Parathyroid adenoma (tissue), 2 donors: ENCODE results near the gene COL4A1.
A peak's percentile ranks its signal among the peaks of the same experiment; 100 is the strongest.

Experiments used
- H2AFZ ChIP-seq: fragments of 300-600 bp; sonication (generic); one replicate; pipeline ENCODE4 v1.7.0; 2017; ENCODE audit warnings: antibody characterized with exemption, mild to moderate bottlenecking
- H3K27ac ChIP-seq: fragments of 300-600 bp; sonication (generic); one replicate; pipeline ENCODE4 v1.7.0; 2017
- H3K27me3 ChIP-seq: fragments of 300-600 bp; sonication (generic); one replicate; pipeline ENCODE4 v1.7.0; 2017; ENCODE audit warnings: low read length; ENCODE audit not compliant: control insufficient read depth, insufficient read depth
- H3K36me3 ChIP-seq: fragments of 300-600 bp; sonication (generic); one replicate; pipeline ENCODE4 v1.7.0; 2017; ENCODE audit warnings: low read length; ENCODE audit not compliant: control insufficient read depth, insufficient read depth
- H3K4me1 ChIP-seq: fragments of 300-600 bp; sonication (generic); one replicate; pipeline ENCODE4 v1.7.0; 2017; ENCODE audit warnings: control low read depth
- H3K4me2 ChIP-seq: fragments of 300-600 bp; sonication (generic); one replicate; pipeline ENCODE4 v1.7.0; 2017; ENCODE audit warnings: low read length
- H3K4me3 ChIP-seq: fragments of 300-600 bp; sonication (generic); one replicate; pipeline ENCODE4 v1.7.0; 2017; ENCODE audit warnings: low read depth, low read length
- H3K79me2 ChIP-seq: fragments of 300-600 bp; sonication (generic); one replicate; pipeline ENCODE4 v1.7.0; 2017; ENCODE audit warnings: control low read depth
- H3K9ac ChIP-seq: fragments of 300-600 bp; sonication (generic); one replicate; pipeline ENCODE4 v1.7.0; 2017; ENCODE audit warnings: mild to moderate bottlenecking
- H3K9me3 ChIP-seq: fragments of 300-600 bp; sonication (generic); one replicate; pipeline ENCODE4 v1.7.0; 2017; ENCODE audit warnings: low read length; ENCODE audit not compliant: control insufficient read depth
- TF ChIP-seq, protein P1 (sequence below): fragments of 300-600 bp; sonication (generic); IDR thresholded peaks from one replicate; pipeline ENCODE4 v1.7.0; 2017; ENCODE audit warnings: antibody characterized with exemption, mild to moderate bottlenecking
- donor health status: primary hyperparathyroidism.

COL4A1 gene

DNA sequence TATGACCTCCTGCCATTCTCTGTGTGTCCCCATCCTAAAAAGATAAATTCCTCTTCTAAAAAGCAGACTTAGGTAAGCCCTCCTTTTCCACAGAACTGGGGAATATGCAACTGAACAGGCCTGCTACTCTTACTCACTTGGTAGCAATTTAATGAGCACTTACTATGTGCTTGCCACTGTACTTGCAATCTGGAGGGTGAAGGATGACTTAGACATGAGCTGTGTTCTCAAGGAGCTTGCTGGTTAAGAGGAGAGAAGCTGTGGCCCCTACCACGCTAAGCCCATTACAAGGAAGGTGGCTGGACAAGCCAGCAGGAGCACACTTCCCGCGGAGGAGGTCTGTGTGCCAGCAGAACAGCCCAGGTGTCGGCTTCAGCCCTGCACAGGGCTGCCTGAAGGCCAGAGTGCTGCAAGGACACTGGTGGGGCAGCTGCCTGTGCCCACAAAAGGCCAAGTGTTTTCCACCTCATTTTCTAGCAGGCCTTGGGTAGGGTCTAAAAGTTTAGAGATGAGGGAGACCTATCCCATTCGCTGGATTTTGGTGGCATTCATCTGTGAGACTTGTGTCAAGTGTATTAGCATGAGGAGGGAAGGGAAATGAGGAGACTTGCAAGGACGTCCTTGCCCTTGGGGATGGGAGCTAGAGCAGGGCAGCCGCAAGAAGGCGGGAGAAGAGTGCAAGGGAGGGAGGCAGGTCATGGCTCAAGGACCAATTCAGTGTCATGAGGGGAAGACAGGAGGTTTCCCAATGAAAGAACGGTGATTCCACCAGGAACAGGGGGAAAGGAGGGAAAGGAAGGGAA lies 52.0 kb downstream of the COL4A1 start:
- Histone ChIP-seq H3K4me1 (no peaks in the 10 kb centered on the region), H3K27me3 (no peaks in the 10 kb centered on the region), H3K4me3 (no peak overlapping the region), H3K79me2 (no peaks in the 10 kb centered on the region), H3K27ac (peak overlapping the region; percentile 32), H3K9ac (no peak overlapping the region), H2AFZ (no peak overlapping the region), H3K36me3 (no peaks in the 10 kb centered on the region), H3K4me2 (no peak overlapping the region), H3K9me3 (no peaks in the 10 kb centered on the region)
- TF ChIP-seq, protein P1, sequence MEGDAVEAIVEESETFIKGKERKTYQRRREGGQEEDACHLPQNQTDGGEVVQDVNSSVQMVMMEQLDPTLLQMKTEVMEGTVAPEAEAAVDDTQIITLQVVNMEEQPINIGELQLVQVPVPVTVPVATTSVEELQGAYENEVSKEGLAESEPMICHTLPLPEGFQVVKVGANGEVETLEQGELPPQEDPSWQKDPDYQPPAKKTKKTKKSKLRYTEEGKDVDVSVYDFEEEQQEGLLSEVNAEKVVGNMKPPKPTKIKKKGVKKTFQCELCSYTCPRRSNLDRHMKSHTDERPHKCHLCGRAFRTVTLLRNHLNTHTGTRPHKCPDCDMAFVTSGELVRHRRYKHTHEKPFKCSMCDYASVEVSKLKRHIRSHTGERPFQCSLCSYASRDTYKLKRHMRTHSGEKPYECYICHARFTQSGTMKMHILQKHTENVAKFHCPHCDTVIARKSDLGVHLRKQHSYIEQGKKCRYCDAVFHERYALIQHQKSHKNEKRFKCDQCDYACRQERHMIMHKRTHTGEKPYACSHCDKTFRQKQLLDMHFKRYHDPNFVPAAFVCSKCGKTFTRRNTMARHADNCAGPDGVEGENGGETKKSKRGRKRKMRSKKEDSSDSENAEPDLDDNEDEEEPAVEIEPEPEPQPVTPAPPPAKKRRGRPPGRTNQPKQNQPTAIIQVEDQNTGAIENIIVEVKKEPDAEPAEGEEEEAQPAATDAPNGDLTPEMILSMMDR, result no peak

DNA sequence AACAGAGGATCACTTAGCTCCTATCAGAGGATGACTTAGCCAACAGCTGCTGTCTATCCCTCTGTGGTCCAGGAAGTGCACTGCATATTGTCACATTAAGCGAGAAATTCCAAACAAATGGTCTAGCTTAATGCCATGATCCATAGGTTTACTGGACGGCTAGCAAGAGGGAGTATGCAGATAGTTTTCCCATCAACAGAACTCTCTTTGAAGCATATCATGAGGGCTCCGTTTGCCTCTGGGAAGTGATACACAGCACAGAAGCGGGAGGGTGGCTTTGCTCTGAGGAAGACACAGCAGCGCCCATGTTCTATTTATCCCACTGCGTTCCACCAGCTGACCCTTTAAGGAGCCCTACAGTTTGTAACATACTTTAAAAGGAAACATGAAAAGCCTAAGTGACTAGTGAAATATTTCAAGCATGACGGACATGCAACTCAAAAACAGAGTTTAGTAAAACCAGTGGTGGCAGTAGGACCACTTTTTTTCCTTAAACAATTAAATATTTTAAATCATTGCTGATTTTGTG lies 52.7 kb downstream of the COL4A1 start:
- Histone ChIP-seq H3K4me1 (no peaks in the 10 kb centered on the region), H3K9me3 (no peaks in the 10 kb centered on the region), H3K4me2 (no peak overlapping the region), H3K4me3 (no peak overlapping the region), H3K27me3 (no peaks in the 10 kb centered on the region), H3K79me2 (no peaks in the 10 kb centered on the region), H3K36me3 (no peaks in the 10 kb centered on the region), H3K27ac (no peak overlapping the region), H3K9ac (no peak overlapping the region), H2AFZ (no peak overlapping the region)
- TF ChIP-seq, protein P1, result no peak

DNA sequence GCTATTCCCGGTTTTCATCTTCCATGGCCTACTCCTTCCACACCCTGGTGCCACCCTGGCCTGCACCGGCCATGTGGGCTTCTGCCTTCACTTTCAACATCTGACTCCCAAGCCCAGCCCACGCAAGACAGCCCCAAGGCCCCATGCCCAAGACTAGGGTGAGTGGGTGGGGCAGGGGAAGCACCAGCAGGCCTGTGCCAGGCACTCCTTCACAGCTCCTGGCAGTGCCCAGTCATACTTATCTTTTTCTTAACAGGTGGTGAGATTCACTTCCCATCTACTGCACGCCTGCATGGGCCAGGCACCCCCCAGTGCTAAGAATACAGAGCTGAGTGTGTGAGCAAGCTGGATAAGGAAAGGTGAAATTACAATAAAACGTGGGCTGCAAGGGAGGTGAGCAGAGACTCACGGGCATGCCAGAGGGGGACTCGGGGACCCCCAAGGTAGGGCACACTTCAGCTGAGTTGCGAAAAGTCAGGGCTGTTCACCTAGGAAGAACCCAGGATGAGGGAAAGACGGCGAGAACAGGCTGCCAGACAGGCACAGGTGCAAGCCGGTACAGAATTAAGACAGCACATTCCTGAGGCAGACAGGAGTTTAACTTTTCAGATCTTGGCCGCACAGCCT lies 55.7 kb downstream of the COL4A1 start:
- H3K9me3 ChIP-seq, result no peaks in the 10 kb centered on the region
- no peaks in the 10 kb centered on the region for H3K79me2 ChIP-seq
- TF ChIP-seq, protein P1, result no peak
- no peaks in the 10 kb centered on the region for H3K36me3 ChIP-seq
- H3K9ac ChIP-seq, result no peak overlapping the region
- no peaks in the 10 kb centered on the region for H3K27me3 ChIP-seq
- H3K4me1 ChIP-seq, result no peaks in the 10 kb centered on the region
- no peak overlapping the region for H3K4me3 ChIP-seq
- H3K27ac ChIP-seq, result peak overlapping the region; percentile 53
- H2AFZ ChIP-seq, result no peak overlapping the region
- H3K4me2 ChIP-seq, result no peak overlapping the region

DNA sequence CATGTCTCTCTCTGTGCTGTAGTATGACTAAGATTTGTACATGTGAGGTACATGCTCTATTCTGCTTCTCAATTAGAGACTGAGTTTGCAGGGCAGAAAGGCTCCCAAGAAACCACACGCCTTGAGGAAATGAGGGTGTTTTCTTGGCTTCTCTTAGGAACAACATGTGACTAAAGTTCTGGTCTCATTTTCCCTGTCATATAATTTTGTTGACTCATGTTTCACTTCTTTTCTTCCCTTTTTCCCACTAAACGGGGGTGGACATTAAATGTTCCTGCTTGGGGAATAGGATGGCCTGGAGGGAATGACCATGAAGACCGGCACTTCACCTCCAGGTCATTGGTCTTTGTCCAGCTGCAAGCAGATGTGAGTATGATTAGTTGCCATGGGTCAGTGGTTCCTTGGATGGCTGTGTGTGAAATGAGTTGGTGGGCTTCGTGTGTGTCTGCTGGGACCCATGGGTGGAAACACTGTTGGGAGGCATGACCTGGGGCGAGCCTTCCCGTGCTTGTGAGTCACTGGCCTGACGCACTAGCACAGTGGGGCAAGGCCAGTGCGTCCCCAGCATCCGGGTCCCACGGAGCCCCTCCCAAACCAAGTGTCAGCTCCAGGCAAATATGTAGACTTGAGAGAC lies 56.6 kb downstream of the COL4A1 start:
- TF ChIP-seq, protein P1, result no peak
- no peaks in the 10 kb centered on the region for H3K36me3 ChIP-seq
- no peak overlapping the region for H2AFZ ChIP-seq
- no peaks in the 10 kb centered on the region for H3K79me2 ChIP-seq
- H3K9me3 ChIP-seq, result no peaks in the 10 kb centered on the region
- no peak overlapping the region for H3K4me3 ChIP-seq
- no peaks in the 10 kb centered on the region for H3K4me1 ChIP-seq
- no peaks in the 10 kb centered on the region for H3K27me3 ChIP-seq
- H3K4me2 ChIP-seq, result no peak overlapping the region
- H3K27ac ChIP-seq, result peak overlapping the region; percentile 53
- no peak overlapping the region for H3K9ac ChIP-seq
